SK-N-MC (cell line): ENCODE measurements around the gene DOCK10.

ENCODE experiments used
- EZH2 ChIP-seq: fragments of 200-600 bp; sonication (generic); IDR thresholded peaks from one replicate; pipeline ENCODE4 v1.6.1; 2017; ENCODE audit warnings: antibody characterized with exemption
- FOXP2 ChIP-seq: optimal IDR thresholded peaks from 2 replicates; pipeline ENCODE3; 2011; ENCODE audit warnings: mild to moderate bottlenecking, moderate library complexity; ENCODE audit not compliant: insufficient read depth; ENCODE audit errors: extremely low read length, control extremely low read depth
- POLR2AphosphoS5 ChIP-seq: IDR thresholded peaks from 2 replicates; pipeline ENCODE4 v1.6.1; 2012; ENCODE audit warnings: mild to moderate bottlenecking, low read depth, low read length, borderline replicate concordance

- no peak for TF ChIP-seq POLR2AphosphoS5
- TF ChIP-seq EZH2: no peak
- no peak for TF ChIP-seq FOXP2
These were observed 44.5 kb downstream of the DOCK10 start for GRCh38 chr2:224997802-224998201.
